GM18499 (cell line): ENCODE data around the gene DRG1.
"Not testable (repeated sequence)": the region's sequence is repeated elsewhere in the genome, so short reads cannot be mapped to it uniquely, and the experiment has no call there.

Experiments used
- ATAC-seq: cut with Tn5 transposase; IDR thresholded peaks from one replicate; pipeline ENCODE4 v1.9.1; 2021; ENCODE audit warnings: moderate number of reproducible peaks; ENCODE audit not compliant: insufficient read depth, unreplicated experiment

The DRG1 gene, protein sequence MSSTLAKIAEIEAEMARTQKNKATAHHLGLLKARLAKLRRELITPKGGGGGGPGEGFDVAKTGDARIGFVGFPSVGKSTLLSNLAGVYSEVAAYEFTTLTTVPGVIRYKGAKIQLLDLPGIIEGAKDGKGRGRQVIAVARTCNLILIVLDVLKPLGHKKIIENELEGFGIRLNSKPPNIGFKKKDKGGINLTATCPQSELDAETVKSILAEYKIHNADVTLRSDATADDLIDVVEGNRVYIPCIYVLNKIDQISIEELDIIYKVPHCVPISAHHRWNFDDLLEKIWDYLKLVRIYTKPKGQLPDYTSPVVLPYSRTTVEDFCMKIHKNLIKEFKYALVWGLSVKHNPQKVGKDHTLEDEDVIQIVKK

DNA sequence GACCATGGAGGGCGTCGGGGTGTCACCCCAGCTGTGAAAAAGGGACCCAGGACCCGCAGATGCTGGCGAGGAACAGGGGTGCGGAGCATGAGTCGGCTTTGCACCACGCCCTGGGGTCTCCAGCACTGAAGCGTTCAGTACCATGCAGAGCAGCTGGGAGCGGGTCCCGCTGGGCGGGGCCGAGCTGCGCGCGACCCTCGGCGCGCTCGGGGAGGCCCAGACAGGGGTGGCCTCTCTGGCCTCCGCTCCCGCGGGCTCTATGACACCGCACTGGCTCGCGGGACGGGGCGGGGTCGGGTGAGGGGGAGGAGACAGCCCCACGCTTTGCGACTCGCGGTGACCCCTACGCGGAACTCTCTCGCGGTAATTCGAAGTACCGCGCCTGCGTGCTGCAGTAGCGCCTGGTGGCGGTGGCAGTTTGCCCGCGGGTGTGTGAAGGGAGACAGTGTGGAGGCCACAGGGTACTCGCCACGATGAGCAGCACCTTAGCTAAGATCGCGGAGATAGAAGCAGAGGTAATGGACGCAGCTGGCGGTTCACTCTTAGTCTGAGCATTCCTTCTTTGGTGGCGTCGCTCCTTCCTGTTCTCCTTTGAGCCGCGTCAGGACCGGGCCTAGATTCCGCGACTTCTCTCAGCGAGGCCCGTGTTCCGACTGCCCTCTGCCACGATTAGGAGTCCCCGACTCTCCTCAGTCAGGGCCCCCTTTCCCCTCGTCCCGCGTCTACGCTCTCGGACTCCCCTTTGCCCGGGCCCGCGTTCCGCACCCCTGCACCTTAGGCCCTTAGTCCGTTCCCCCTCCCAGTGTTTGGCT is at the start of gene DRG1:
TSS of gene DRG1 (plus strand) at position 394 of the 812 bp plus-strand sequence. CDS start at position 474, 80 bp downstream.
- ATAC-seq, result peak; percentile 62

DNA sequence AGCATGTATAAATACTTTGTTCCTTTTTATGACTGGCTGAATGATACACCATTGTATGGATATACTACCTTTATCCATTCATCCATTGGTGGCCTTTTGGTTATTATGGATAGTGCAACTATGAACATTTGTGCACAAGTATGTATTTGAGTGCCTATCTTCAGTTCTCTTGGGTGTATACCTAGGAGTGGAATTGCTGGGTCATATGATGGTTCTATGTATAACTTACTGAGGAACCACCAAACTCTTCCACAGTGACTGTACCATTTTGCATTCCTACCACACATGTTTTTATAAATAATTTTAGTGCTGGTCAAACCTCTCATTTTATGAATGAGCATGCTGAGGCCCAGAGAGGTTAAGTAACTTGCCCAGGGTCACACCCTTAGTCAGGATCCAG is 49.4 kb upstream of the DRG1 start:
- ATAC-seq, result no peak

DNA sequence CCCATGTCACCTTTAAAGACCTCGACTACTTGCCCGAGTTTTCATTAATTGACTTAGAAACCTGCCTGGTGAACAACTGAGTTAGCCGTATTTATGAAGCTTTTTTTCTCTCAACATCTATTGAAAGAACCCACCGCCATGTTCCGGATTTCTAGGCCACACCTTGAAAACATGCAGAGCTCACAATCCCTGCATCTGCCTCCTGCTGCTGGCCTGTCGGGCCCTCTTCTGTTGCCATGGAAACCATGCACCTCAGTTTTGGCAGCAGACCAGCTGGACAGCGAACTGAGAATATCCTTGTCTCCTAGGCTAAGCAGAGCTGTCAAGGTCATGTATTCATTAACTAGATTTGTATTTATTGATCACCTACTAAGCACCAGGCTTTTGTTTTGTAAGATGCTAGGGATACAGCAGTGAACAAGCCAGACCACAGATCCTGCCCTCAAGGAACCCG is 49.0 kb upstream of the DRG1 start:
- ATAC-seq, result no peak

DNA sequence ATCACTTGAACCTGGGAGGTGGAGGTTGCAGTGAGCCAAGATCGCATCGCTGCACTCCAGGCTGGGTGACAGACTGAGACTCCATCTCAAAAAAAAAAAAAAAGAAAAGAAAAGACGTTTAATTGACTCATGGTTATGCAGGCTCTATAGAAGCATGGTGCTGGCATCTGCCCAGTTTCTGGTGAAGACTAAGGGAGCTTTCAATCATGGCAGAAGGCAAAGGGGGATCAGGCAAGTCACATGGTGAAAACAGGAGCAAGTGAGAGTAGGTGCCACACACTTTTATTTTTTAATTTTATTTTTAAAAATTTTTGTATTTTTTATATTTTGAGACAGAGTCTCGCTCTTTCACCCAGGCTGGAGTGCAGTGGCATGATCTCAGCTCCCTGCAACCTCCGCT is 44.9 kb upstream of the DRG1 start:
- ATAC-seq, result no peak

DNA sequence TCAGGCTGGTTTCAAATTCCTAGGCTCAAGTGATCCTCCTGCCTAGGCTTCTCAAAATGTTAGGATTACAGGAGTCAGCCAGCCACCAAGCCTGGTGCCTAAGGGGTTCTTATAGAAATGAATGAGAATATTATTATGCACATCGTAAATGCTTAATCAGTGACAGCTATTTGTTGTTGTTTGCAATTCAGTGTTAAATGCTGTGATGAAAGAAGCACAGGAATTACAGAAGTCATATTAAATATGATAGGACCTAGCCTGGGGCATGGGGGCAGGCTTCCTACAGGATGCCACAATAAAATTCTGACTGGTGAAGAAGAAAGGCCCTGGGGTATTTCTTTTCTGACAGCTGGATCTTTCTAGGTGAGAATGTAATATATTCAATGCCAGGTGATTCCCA is 39.4 kb upstream of the DRG1 start:
- no peak for ATAC-seq

DNA sequence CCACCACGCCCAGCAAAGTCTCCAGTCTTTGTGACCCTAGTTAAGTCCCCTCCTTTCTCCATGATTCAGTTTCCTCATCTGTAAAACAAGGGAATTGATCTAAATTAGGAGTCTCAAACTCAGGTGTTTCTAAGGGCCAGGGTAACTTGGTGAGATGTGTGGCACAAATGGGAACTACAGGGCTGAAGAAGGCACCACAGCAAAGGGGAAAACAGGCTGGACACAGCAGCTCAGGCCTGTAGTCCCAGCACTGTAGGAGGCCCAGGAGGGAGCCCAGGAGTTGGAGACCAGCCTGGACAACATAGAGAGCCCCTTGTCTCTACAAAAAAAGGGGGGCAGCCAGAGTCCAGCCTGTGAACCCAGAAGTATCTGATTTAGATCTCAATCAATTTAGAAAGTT is 37.7 kb upstream of the DRG1 start:
- no peak for ATAC-seq

DNA sequence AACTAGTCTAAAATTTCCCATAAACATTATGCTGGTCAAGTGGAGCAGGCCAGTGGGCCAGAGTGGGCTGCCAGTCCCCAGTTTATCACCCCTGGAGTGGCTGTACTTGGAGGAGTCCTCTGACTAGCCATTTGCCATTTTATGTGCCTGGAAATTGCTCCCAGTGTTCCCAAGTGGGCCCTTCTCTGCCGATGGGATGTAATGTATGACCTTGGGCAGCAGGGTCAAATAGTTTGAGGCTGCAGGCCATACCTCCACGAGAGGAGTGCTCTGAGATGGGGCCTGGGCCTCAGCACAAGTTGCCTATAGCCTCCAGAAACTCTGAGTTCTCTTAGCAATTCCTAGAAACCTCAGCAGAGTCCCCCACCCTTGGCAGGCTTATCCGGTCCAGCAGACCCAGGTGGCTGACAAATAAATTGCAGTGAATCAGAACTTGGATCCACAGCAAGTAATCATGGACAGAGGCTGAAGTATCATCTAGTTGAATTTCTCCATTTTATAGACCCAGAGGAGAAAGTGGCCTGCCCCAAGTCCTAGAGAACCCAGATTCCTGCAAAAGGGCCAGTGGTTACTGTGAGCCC is 35.4 kb upstream of the DRG1 start:
- ATAC-seq, result no peak

DNA sequence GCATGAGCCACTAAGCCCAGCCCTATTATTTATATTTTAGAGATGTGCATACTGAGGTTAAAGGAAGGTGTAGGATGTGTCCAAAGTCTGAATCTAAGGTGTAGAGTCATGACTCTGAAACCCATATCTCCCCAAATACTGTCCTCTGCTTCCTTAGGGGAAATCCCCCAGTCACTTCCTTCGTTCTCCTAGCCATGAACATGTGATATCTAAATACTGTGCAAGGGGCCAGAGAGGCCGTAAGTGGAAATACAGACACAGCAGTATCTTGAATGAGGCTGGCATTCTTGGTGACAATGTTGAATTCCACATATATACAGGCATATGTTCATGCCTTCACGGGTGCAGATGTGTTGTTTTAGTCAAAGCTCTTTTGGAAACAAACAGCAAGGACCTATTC is 32.0 kb upstream of the DRG1 start:
- no peak for ATAC-seq

DNA sequence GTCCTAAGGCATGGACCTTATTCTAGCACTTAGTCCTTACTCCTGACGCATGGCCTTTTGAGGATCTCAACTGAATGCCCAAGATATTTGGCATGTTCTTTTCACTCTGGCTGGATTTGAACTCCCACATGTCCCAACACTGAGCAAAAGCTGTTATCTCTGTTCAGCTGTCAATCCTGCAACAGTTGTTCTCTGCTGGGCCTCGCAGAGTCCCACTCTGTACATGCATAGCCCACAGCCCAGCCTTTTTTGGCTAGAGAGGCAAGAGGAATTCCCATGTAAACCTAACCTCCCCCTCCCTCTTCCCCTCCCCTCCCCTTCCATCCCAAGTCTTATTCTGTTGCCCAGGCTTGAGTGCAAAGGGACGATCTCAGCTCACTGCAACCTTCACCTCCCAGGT is 21.8 kb upstream of the DRG1 start:
- ATAC-seq, result no peak

DNA sequence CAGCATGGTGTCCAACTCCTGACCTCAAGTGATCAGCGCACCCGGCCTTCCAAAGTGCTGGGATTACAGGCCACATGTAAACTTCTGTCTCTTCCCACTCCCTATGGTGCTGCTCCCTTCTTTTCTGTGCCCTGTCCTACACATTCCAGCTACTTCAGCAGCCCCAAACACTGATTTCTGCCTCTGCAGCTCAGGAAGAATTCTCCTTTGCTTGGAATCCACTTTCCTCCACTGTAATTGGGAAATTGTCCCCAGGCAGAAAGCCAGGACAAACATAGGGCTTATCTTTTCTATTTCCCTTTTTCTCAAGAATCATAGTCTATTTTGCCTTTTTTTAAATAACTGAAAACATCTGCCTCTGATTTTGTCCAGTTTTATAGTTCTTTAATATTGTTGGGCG is 21.3 kb upstream of the DRG1 start:
- no peak for ATAC-seq

DNA sequence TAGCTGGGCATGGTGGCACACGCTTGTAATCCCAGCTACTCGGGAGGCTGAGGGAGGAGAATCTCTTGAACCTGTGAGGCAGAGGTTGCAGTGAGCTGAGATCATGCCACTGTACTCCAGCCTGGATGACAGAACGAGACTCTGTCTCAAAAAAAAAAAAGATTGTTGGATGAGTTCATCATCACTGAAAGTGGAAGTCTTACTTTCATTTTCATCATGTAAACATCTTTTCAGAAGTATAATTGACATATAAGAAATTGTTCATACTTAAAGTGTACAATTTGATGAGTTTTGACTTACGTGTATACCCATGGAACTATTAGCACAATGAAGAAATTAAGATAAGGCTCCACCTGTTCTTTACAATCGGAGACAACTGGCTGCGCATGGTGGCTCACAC is 20.8 kb upstream of the DRG1 start:
- not testable (repeated sequence) for ATAC-seq

DNA sequence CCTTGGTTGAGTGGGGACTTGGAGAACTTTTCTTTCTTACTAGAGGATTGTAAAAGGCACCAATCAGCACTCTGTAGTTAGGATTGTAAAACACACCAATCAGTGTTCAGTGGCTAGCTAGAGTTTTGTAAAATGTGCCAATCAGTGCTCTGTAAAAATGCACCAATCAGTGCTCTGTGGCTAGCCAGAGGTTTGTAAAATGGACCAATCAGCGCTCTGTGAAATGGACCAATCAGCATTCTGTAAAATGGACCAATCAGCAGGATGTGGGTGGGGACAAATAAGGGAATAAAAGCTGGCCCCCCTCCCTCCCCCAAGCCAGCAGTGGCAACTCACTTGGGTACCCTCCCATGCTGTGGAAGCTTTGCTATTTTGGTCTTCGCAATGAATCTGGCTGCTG is 5.5 kb upstream of the DRG1 start:
- no peak for ATAC-seq

DNA sequence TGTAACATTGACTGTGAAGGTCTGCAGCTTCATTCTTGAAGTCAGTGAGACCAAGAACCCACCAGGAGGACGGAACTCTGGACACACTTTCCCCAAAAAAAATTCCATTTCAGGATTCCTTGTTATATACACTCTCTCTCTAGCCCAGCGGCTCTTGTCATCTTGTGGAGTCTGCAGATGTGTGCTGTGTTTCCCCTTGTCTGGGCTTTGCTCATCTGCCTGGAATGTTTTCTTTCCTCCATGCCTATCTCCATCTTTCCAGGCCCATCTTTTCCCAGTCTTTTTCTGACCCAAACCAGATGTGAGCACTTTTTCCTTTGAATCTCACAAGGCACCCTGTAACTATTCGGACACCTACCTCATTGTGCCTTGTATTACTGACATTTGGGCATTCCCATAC is 5.1 kb upstream of the DRG1 start:
- no peak for ATAC-seq

DNA sequence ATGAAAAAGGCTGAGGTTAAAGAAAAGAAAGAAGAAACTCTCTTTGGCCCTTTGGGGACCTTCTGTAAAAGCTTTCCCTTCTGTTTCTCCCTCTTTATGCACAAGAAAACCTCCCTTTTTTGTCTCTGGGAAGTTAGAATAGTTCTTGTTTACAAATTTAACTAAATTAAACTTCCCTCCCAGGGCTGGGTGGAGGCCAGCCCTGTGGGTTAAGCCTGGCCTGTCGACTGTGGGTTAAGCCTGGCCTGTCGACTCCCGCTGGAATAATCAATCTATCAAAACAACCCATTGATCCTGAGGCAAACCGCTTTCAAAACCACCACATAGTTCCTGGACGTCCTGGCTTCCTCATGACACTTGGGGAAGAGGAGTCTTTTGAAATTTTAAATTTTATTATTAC is 1.2 kb upstream of the DRG1 start:
- no peak for ATAC-seq

DNA sequence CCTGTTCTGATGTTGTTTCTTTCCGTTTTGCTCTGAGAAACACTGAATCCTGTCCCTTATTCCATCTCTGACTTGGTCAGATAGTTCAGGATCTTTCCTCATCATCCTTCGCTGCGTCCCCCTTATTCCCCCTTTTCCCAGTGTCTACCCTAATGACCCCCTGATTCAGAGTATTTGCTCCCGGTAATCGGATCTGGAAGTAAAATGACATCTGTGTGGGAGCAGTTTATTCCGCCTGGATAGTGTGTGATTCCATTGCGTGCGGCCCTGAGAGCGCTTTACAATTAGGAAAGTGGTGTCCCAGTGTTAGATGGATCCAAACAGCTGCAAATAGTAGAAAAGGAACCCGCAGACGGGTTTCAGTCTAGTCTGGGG is 606 bp downstream of the DRG1 start:
- no peak for ATAC-seq

DNA sequence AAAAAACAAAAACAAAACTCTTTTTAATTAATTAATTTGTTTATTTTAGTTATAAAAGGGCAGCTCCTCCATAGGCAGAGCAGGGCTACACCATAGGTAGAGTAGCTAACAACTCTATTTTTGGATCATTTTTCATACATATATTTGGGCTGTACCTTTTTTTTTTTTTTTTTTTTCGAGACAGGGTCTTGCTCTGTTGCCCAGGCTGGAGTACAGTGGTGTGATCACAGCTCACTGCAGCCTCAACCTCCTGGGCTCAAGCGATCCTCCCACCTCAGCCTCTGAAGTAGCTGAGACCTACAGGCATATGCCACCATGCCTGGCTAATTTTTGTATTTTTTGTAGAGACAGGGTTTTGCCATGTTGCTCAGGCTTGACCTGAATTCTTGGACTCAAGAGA is 2.9 kb downstream of the DRG1 start:
- not testable (repeated sequence) for ATAC-seq

DNA sequence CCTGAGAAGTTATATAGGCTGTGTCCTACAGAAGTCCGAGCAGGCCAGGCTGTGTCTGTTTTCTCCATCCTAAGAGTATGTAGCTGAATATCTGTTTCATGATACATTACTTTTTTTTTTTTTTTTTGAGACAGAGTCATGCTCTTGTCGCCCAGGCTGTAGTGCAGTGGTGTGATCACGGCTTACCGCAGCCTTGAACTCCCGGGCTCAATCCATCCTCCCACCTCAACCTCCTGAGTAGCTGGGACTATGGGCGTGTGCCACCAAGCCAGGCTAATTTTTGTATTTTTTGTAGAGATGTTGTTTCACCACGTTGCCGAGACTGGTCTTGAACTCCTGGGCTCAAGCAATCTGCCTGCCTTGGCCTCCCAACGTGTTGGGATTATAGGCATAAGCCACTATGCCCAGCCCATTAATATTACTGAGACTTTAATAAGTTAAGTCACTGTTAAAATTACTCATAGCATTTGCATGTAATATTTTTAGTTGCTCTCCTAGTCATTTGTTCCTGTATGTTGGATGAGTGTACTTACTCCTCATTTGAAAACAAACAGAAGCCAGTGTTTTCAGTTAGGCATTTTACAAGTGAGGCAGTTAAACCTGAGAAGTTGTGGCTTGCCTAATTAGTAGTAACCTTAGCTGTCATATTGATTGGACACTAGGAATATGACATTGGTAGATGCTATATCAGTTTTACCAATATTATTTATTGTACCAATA is 26.1 kb downstream of the DRG1 start:
- no peak for ATAC-seq

DNA sequence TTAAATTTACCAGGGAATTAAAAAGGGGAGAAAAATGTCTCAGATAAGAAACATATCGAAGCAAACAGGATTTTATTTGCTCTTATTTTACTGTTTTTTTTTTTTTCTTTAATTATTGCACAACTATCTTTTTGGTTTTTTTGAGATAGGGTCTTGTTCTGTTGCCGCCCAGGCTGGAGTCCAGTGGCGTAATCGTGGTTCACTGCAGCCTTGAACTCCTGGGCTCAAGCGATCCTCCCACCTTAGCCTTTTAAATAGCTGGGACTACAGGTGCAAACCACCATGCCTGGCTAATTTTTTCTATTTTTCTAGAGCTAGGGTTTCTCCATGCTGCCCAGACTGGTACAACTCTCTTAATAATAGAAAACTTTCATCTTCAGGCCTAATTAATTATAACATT is 32.5 kb downstream of the DRG1 start:
- ATAC-seq, result no peak

DNA sequence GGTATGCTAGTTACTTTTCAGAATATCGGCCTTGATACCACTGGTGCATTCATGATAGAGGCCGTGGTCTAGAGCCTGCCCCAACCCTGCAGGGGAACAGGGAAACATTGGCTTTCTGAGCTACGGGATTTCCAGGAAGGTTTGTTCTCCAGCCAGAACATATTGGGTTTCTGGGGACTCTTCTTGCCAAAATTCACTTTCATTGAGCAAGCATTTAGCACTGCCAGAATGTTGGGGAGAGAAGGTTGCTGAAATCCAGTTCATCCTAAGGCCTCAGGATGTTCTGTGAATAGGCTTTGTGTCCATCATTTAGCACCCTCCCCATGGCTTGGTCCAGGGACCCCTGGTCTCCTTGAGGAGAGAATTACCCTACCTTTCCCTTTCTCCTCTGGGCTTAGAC is 36.7 kb downstream of the DRG1 start:
- ATAC-seq, result no peak

DNA sequence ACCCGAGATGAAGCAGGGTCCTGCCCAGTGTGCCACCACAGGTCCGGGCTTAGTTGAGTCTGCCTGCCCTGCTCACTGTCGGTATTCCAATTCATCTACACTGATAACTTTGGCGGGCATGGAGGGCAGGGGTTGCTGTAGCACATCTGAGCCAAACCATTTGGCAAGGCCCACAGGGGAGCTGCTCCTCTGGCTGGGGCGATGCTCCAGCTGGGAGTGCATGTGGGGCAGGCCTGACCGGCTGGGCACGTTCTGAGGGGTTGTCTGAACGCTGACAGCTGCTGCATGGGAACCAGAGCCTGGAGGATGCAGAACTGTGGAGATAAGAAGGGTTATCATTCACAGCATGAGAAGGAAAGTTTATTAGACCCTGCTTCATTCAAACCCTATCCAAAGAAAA is 40.4 kb downstream of the DRG1 start:
- no peak for ATAC-seq

DNA sequence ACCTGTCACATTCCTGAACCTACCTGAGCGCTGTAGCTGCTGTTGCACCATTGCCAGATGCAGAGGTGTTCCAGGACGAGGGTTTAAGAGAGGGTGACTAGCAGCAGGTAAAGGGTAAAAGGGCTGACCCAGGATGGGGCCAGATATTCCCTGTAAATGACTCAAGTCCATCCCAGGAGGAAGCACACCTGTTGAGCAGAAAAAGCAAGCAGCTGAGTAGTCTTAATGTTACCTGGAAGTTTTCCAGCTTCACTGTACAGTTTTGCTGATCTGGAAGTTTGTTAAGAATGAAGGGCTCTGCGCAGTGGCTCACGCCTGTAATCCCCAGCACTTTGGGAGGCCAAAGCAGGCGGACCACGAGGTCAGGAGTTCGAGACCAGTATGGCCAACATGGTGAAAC is 41.3 kb downstream of the DRG1 start:
- no peak for ATAC-seq
